GM18870 (cell line): ENCODE measurements around the gene MAP3K2.
A peak's percentile ranks its signal among the peaks of the same experiment; 100 is the strongest.

ENCODE experiments used
- ATAC-seq: cut with Tn5 transposase; IDR thresholded peaks from one replicate; pipeline ENCODE4 v1.9.1; 2021; ENCODE audit warnings: moderate library complexity; ENCODE audit not compliant: unreplicated experiment

The MAP3K2 gene

DNA sequence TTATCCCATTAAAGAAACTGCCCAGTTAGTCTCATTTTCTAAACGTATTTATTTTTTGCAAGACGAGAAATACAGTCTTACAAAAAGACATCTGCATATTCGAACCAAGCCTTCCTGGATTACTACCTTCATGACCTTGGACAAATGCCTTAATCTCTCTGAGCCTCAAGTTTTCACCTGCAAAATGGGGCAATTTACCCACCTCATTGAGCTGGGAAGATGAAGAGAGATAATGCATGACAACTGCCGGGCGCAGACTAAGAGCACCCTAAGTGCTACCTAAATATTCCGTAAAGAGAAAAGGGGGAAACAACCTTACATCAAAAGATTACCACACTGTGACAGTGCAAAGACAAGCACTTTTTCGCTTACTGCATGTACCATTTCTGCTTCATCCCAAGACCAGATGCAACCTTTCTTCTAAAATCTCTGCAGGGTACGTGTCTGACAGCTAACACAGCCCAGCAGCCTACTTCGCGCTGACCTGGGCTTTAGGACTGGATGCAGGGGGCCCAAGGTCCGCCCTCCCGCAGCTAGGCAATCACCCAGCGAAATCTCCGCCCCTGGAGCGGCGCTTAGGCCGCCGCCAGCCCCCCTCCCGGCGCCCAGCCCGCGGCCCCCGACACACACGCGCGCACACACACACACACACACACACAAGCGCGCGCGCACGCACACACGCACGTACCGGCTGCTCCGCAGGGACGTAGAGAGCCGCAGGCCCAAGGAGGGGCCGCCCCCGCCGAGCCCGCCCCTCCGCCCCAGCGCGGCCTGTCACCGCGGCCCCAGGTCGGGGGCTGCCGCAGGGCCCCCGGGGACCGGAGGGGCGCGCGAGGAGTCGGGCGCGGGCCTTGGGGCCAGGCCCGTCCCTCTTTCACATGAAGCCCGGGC lies 766 bp downstream of the MAP3K2 start:
- ATAC-seq, result peak; percentile 34

DNA sequence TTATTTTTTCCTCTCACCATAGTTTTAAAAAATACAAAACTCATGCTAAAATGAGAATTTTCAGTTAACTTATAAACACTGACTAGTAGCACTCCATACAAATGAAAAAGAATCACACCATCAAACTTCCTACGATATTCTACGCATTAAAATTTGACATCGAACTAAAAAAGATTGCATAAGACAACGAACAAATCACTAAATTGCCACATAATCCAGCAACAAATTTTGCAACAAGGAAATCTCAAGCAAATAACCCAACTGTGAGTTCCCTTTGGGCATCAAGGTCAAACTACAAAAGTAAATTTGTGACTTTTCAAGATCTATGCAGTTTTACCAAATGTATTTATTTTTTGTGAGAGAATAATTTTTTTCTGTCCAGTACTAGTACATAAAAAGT lies 1.5 kb downstream of the MAP3K2 start:
- ATAC-seq, result no peak

- ATAC-seq, result no peak
Observed at GRCh38 chr2:127384529-127384928, 3.2 kb downstream of the MAP3K2 start.

GRCh38 chr2:127382831-127383230 lies 4.9 kb downstream of the MAP3K2 start:
- ATAC-seq, result no peak

GRCh38 chr2:127381762-127382161 lies 6.0 kb downstream of the MAP3K2 start:
- no peak for ATAC-seq

- ATAC-seq, result peak; percentile 55
Observed at GRCh38 chr2:127379712-127380355, 7.9 kb downstream of the MAP3K2 start.

- no peak for ATAC-seq
Observed at GRCh38 chr2:127378720-127379119, 9.1 kb downstream of the MAP3K2 start.

- ATAC-seq, result no peak
Observed at GRCh38 chr2:127377262-127377661, 10.5 kb downstream of the MAP3K2 start.

GRCh38 chr2:127376257-127376656 lies 11.5 kb downstream of the MAP3K2 start:
- ATAC-seq, result no peak

- ATAC-seq, result no peak
Observed at GRCh38 chr2:127373362-127374083, 14.3 kb downstream of the MAP3K2 start.

GRCh38 chr2:127371037-127371436 lies 16.7 kb downstream of the MAP3K2 start:
- no peak for ATAC-seq

DNA sequence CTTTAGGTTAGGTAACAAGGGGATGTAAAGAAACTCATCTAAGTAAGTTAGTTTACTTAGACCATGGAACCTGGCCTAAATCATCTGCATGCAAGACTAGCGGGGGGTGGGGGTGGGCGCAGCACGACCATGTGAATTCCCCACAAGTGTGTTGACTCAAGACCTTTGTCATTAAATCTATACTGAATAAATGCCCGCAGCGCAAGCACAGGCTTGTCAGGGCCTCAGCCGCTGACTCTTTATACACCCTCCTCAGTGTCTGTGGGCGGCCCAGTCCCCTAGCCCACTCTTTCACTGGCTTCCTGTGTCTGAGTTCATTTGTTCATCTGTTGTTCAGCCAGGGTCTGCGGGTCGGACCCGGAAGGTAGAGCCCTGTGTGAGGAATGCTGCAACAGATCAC lies 17.8 kb downstream of the MAP3K2 start:
- no peak for ATAC-seq

GRCh38 chr2:127365211-127365643 lies 22.5 kb downstream of the MAP3K2 start:
- ATAC-seq, result no peak

GRCh38 chr2:127362971-127363370 lies 24.8 kb downstream of the MAP3K2 start:
- no peak for ATAC-seq

GRCh38 chr2:127361929-127362885 lies 25.6 kb downstream of the MAP3K2 start:
- no peak for ATAC-seq

DNA sequence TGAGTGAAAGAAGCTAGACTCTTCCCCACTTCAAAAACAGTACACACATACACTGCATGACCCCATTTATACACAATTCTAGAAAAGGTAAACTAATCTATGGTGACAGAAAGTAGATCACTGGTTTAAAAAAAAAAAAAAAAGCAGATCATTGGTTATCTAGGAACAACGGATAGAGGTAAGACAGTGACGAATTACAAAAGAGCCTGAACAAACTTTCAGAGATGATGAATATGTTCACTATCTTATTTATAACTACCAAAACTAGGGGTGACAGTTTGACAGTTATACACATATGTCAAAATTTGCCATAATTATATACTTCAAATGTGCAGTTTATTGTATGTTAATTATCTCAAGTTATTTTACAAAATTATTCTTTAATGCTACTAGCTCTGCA lies 27.5 kb downstream of the MAP3K2 start:
- ATAC-seq, result no peak

GRCh38 chr2:127359520-127359919 lies 28.3 kb downstream of the MAP3K2 start:
- ATAC-seq, result no peak

DNA sequence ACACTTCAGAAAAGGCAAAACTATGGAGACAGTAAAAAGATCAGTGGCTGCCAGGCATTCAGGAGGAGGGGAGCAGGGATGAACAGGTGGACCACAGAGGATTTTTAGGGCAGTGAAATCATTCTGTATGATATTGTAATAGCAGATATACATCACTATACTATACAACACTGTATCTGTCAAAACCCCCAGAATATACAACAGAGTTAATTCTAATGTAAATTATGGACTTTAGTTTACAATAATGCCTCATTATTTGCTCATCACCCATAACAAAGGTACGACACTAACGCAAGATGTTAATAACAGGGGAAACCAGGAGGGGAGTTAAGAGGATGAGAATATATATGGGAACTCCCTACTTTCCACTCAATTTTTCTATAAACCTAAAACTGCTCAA lies 28.8 kb downstream of the MAP3K2 start:
- no peak for ATAC-seq

GRCh38 chr2:127358044-127358443 lies 29.7 kb downstream of the MAP3K2 start:
- ATAC-seq, result no peak

GRCh38 chr2:127357591-127357990 lies 30.2 kb downstream of the MAP3K2 start:
- ATAC-seq, result no peak

GRCh38 chr2:127356531-127356930 lies 31.2 kb downstream of the MAP3K2 start:
- no peak for ATAC-seq
